GM23338 (cell line): Measurements from ENCODE around the gene UBN1. TPM values are rescaled to one million over a fixed set of nuclear protein-coding genes. Genes with fewer than 3 reads are reported as not detected.

ENCODE experiments used
- ATAC-seq: fragments of 200-7000 bp; cut with Tn5 transposase; 3 replicates; pipeline ENCODE4 v1.9.1; 2020
- DNase-seq: peaks from one replicate; pipeline ENCODE4 v3.0.0-alpha.2; 2015; ENCODE audit warnings: low spot score
- H2AFZ ChIP-seq: fragments of 200-600 bp; sonication (generic); 2 replicates; pipeline ENCODE4 v1.8.0; 2016; ENCODE audit warnings: antibody characterized with exemption, mild to moderate bottlenecking, moderate library complexity
- H3F3A ChIP-seq: fragments of 200-600 bp; sonication (generic); replicated peaks from 2 replicates; pipeline ENCODE4 v1.8.0; 2017; ENCODE audit warnings: antibody characterized with exemption, mixed run types, low read depth
- H3K27ac ChIP-seq: fragments of 200-600 bp; sonication (generic); 2 replicates; pipeline ENCODE4 v1.6.1; 2016; ENCODE audit warnings: low read depth
- H3K27me3 ChIP-seq: fragments of 200-600 bp; sonication (generic); 2 replicates; pipeline ENCODE4 v1.8.0; 2016; ENCODE audit warnings: mild to moderate bottlenecking, mixed run types, moderate library complexity; ENCODE audit not compliant: insufficient read depth
- H3K36me3 ChIP-seq: fragments of 200-600 bp; sonication (generic); 2 replicates; pipeline ENCODE4 v1.8.0; 2016; ENCODE audit warnings: mild to moderate bottlenecking; ENCODE audit not compliant: insufficient read depth
- H3K4me1 ChIP-seq: fragments of 200-600 bp; sonication (generic); 2 replicates; pipeline ENCODE4 v1.8.0; 2016; ENCODE audit warnings: mild to moderate bottlenecking, moderate library complexity; ENCODE audit not compliant: insufficient read depth
- H3K4me2 ChIP-seq: fragments of 200-600 bp; sonication (generic); 2 replicates; pipeline ENCODE4 v1.7.1; 2017; ENCODE audit warnings: mixed run types
- H3K4me3 ChIP-seq: fragments of 200-600 bp; sonication (generic); 2 replicates; pipeline ENCODE4 v1.6.1; 2016; ENCODE audit warnings: mixed run types
- H3K79me2 ChIP-seq: fragments of 200-600 bp; sonication (generic); replicated peaks from 2 replicates; pipeline ENCODE4 v1.8.0; 2017; ENCODE audit warnings: mild to moderate bottlenecking; ENCODE audit not compliant: insufficient read depth
- H3K9me2 ChIP-seq: fragments of 200-600 bp; sonication (generic); 2 replicates; pipeline ENCODE4 v1.8.0; 2017; ENCODE audit not compliant: insufficient read depth
- H4K20me1 ChIP-seq: fragments of 200-600 bp; sonication (generic); replicated peaks from 2 replicates; pipeline ENCODE4 v1.8.0; 2017; ENCODE audit warnings: mild to moderate bottlenecking; ENCODE audit not compliant: insufficient read depth
- H3K27ac Mint-ChIP-seq: 2 replicates; pipeline ENCODE4 v1.8.0; 2020; ENCODE audit warnings: inconsistent platforms, mild to moderate bottlenecking, moderate library complexity, mixed read lengths
- H3K27me3 Mint-ChIP-seq: 3 replicates; pipeline ENCODE4 v1.8.0; 2022; ENCODE audit warnings: low read depth, mild to moderate bottlenecking, moderate library complexity, mixed read lengths, inconsistent platforms; ENCODE audit not compliant: insufficient read depth, poor library complexity
- H3K36me3 Mint-ChIP-seq: 3 replicates; pipeline ENCODE4 v1.8.0; 2021; ENCODE audit warnings: low read depth, mild to moderate bottlenecking, inconsistent platforms, moderate library complexity, mixed read lengths
- H3K4me1 Mint-ChIP-seq: 3 replicates; pipeline ENCODE4 v1.8.0; 2020; ENCODE audit warnings: mild to moderate bottlenecking, inconsistent platforms, mixed read lengths
- H3K4me3 Mint-ChIP-seq: 3 replicates; pipeline ENCODE4 v1.8.0; 2021; ENCODE audit warnings: moderate library complexity, mild to moderate bottlenecking, inconsistent platforms, mixed read lengths
- H3K9me3 Mint-ChIP-seq: 3 replicates; pipeline ENCODE4 v1.8.0; 2020; ENCODE audit warnings: moderate library complexity, mild to moderate bottlenecking, inconsistent platforms, mixed read lengths
- CREB1 ChIP-seq: fragments of 250-450 bp; sonication (Bioruptor Pico); IDR thresholded peaks from 2 replicates; pipeline ENCODE4 v1.5.0; 2020; ENCODE audit warnings: low read depth, mild to moderate bottlenecking, moderate library complexity
- EZH2 ChIP-seq: fragments of 200-600 bp; sonication (generic); IDR thresholded peaks from one replicate; pipeline ENCODE4 v1.8.0; 2017; ENCODE audit warnings: antibody characterized with exemption, mild to moderate bottlenecking, low read depth; ENCODE audit not compliant: unreplicated experiment
- EZH2phosphoT487 ChIP-seq: fragments of 200-600 bp; sonication (generic); IDR thresholded peaks from one replicate; pipeline ENCODE4 v1.8.1; 2018; ENCODE audit warnings: antibody characterized with exemption; ENCODE audit not compliant: unreplicated experiment
- JUNB ChIP-seq: IDR thresholded peaks from one replicate; pipeline ENCODE4 v1.6.1; 2016; ENCODE audit warnings: antibody characterized with exemption; ENCODE audit not compliant: unreplicated experiment
- NANOG ChIP-seq: IDR thresholded peaks from 2 replicates; pipeline ENCODE4 v1.6.1; 2016; ENCODE audit warnings: antibody characterized with exemption, borderline replicate concordance
- POLR2AphosphoS5 ChIP-seq: IDR thresholded peaks from 2 replicates; pipeline ENCODE4 v1.6.1; 2016; ENCODE audit warnings: antibody characterized with exemption, low read depth
- STAT1 ChIP-seq: IDR thresholded peaks from one replicate; pipeline ENCODE4 v1.6.1; 2016; ENCODE audit warnings: antibody characterized with exemption; ENCODE audit not compliant: unreplicated experiment
- ZNF114 ChIP-seq: fragments of 250-450 bp; sonication (Bioruptor Pico); IDR thresholded peaks from 2 replicates; pipeline ENCODE4 v1.5.0; 2020; ENCODE audit warnings: mild to moderate bottlenecking, moderate library complexity
- ZNF331 ChIP-seq: fragments of 250-450 bp; sonication (Bioruptor Pico); IDR thresholded peaks from 2 replicates; pipeline ENCODE4 v1.5.0; 2020; ENCODE audit warnings: low read depth, mild to moderate bottlenecking, moderate library complexity
- polyA plus RNA-seq: library from polyadenylated mRNA; unstranded; fragments of >200 nt; fragmentation: Nextera tagmentation; extraction: Ambion mirVana; gene quantifications from 2 replicates; pipeline ENCODE4 v1.2.1, GENCODE V29; 2016
- total RNA-seq: library from RNA; depleted of rRNA; stranded (reverse); fragments of >200 nt; shearing (Covaris generic); gene quantifications from 2 replicates; pipeline ENCODE4 v1.2.3, GENCODE V29; 2014
- TF ChIP-seq, protein P1 (sequence below), 2 experiments: fragments of 200-600 bp in 1 of 2; sonication (generic) in 1 of 2; conservative IDR thresholded peaks; 2 replicates each; pipeline versions ENCODE4 v1.5.1 to v1.6.1; 2016 to 2017; ENCODE audit warnings: antibody characterized with exemption in 2 of 2, low read depth in 2 of 2, mild to moderate bottlenecking in 2 of 2, moderate library complexity in 1 of 2
- TF ChIP-seq, protein P2 (sequence below): IDR thresholded peaks from 2 replicates; pipeline ENCODE4 v1.6.1; 2016; ENCODE audit warnings: antibody characterized with exemption
- TF ChIP-seq, protein P3 (sequence below): IDR thresholded peaks from one replicate; pipeline ENCODE4 v1.6.1; 2018; ENCODE audit warnings: antibody characterized with exemption; ENCODE audit not compliant: unreplicated experiment
- TF ChIP-seq, protein P4 (sequence below): fragments of 250-450 bp; sonication (Bioruptor Pico); IDR thresholded peaks from 2 replicates; pipeline ENCODE4 v1.5.0; 2020; ENCODE audit warnings: mild to moderate bottlenecking, moderate library complexity

Gene UBN1
- total and polyA plus RNA-seq, 2 experiments from 2014 or later, result 18.3 to 46.8 TPM

DNA sequence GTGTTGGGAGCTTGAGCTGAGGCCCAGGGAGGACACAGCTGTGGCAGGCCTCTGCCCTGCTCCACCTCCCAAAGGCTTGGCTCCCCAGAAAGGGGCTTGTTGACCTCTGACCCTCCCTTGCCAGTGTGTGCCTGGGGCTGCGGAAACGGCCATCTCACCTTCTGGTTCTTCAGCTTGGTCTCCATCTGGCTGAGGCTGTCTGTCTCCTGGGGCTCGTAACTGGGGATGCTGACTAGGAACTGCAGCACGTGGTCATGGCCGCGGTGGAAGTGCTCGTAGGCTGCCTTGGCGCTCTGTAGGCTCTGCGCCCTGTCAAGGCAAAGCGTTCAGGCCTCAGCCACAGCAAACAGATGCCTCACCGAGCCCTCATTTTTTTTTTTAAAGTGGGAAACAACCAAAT is 42.7 kb downstream of the UBN1 start:
- Histone ChIP-seq H3F3A (0 out of 2 replicates have a peak, but pooled peaks cover 10% of the 10 kb centered on the region), H3K36me3 (peaks cover 19% of the 10 kb centered on the region), H3K27me3 (no peaks in the 10 kb centered on the region), H3K4me3 (no peak overlapping the region), H3K27ac (no peak overlapping the region), H4K20me1 (no peaks in the 10 kb centered on the region), H3K4me2 (no peak overlapping the region), H3K9me2 (no peaks in the 10 kb centered on the region), H2AFZ (no peak overlapping the region), H3K4me1 (no peaks in the 10 kb centered on the region), H3K79me2 (no peaks in the 10 kb centered on the region)
- H3K9me3 Mint-ChIP-seq, result no peaks in the 10 kb centered on the region; the same call in 2 of the 3 replicates
- H3K4me3 Mint-ChIP-seq, result no peak overlapping the region
- TF ChIP-seq EZH2phosphoT487 (no peak), ZNF114 (CRISPR knock-in tag) (no peak), JUNB (no peak), NANOG (no peak), EZH2 (no peak), STAT1 (no peak), ZNF331 (CRISPR knock-in tag) (no peak), POLR2AphosphoS5 (no peak), CREB1 (no peak)
- TF ChIP-seq, protein P1, sequence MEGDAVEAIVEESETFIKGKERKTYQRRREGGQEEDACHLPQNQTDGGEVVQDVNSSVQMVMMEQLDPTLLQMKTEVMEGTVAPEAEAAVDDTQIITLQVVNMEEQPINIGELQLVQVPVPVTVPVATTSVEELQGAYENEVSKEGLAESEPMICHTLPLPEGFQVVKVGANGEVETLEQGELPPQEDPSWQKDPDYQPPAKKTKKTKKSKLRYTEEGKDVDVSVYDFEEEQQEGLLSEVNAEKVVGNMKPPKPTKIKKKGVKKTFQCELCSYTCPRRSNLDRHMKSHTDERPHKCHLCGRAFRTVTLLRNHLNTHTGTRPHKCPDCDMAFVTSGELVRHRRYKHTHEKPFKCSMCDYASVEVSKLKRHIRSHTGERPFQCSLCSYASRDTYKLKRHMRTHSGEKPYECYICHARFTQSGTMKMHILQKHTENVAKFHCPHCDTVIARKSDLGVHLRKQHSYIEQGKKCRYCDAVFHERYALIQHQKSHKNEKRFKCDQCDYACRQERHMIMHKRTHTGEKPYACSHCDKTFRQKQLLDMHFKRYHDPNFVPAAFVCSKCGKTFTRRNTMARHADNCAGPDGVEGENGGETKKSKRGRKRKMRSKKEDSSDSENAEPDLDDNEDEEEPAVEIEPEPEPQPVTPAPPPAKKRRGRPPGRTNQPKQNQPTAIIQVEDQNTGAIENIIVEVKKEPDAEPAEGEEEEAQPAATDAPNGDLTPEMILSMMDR (conservative IDR thresholded peaks at IDR 0.05; ENCODE audit: low read depth in 2 of 2), result no peak
- TF ChIP-seq, protein P2, sequence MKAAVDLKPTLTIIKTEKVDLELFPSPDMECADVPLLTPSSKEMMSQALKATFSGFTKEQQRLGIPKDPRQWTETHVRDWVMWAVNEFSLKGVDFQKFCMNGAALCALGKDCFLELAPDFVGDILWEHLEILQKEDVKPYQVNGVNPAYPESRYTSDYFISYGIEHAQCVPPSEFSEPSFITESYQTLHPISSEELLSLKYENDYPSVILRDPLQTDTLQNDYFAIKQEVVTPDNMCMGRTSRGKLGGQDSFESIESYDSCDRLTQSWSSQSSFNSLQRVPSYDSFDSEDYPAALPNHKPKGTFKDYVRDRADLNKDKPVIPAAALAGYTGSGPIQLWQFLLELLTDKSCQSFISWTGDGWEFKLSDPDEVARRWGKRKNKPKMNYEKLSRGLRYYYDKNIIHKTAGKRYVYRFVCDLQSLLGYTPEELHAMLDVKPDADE, result no peak
- TF ChIP-seq, protein P3, sequence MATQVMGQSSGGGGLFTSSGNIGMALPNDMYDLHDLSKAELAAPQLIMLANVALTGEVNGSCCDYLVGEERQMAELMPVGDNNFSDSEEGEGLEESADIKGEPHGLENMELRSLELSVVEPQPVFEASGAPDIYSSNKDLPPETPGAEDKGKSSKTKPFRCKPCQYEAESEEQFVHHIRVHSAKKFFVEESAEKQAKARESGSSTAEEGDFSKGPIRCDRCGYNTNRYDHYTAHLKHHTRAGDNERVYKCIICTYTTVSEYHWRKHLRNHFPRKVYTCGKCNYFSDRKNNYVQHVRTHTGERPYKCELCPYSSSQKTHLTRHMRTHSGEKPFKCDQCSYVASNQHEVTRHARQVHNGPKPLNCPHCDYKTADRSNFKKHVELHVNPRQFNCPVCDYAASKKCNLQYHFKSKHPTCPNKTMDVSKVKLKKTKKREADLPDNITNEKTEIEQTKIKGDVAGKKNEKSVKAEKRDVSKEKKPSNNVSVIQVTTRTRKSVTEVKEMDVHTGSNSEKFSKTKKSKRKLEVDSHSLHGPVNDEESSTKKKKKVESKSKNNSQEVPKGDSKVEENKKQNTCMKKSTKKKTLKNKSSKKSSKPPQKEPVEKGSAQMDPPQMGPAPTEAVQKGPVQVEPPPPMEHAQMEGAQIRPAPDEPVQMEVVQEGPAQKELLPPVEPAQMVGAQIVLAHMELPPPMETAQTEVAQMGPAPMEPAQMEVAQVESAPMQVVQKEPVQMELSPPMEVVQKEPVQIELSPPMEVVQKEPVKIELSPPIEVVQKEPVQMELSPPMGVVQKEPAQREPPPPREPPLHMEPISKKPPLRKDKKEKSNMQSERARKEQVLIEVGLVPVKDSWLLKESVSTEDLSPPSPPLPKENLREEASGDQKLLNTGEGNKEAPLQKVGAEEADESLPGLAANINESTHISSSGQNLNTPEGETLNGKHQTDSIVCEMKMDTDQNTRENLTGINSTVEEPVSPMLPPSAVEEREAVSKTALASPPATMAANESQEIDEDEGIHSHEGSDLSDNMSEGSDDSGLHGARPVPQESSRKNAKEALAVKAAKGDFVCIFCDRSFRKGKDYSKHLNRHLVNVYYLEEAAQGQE, result no peak
- TF ChIP-seq, protein P4, sequence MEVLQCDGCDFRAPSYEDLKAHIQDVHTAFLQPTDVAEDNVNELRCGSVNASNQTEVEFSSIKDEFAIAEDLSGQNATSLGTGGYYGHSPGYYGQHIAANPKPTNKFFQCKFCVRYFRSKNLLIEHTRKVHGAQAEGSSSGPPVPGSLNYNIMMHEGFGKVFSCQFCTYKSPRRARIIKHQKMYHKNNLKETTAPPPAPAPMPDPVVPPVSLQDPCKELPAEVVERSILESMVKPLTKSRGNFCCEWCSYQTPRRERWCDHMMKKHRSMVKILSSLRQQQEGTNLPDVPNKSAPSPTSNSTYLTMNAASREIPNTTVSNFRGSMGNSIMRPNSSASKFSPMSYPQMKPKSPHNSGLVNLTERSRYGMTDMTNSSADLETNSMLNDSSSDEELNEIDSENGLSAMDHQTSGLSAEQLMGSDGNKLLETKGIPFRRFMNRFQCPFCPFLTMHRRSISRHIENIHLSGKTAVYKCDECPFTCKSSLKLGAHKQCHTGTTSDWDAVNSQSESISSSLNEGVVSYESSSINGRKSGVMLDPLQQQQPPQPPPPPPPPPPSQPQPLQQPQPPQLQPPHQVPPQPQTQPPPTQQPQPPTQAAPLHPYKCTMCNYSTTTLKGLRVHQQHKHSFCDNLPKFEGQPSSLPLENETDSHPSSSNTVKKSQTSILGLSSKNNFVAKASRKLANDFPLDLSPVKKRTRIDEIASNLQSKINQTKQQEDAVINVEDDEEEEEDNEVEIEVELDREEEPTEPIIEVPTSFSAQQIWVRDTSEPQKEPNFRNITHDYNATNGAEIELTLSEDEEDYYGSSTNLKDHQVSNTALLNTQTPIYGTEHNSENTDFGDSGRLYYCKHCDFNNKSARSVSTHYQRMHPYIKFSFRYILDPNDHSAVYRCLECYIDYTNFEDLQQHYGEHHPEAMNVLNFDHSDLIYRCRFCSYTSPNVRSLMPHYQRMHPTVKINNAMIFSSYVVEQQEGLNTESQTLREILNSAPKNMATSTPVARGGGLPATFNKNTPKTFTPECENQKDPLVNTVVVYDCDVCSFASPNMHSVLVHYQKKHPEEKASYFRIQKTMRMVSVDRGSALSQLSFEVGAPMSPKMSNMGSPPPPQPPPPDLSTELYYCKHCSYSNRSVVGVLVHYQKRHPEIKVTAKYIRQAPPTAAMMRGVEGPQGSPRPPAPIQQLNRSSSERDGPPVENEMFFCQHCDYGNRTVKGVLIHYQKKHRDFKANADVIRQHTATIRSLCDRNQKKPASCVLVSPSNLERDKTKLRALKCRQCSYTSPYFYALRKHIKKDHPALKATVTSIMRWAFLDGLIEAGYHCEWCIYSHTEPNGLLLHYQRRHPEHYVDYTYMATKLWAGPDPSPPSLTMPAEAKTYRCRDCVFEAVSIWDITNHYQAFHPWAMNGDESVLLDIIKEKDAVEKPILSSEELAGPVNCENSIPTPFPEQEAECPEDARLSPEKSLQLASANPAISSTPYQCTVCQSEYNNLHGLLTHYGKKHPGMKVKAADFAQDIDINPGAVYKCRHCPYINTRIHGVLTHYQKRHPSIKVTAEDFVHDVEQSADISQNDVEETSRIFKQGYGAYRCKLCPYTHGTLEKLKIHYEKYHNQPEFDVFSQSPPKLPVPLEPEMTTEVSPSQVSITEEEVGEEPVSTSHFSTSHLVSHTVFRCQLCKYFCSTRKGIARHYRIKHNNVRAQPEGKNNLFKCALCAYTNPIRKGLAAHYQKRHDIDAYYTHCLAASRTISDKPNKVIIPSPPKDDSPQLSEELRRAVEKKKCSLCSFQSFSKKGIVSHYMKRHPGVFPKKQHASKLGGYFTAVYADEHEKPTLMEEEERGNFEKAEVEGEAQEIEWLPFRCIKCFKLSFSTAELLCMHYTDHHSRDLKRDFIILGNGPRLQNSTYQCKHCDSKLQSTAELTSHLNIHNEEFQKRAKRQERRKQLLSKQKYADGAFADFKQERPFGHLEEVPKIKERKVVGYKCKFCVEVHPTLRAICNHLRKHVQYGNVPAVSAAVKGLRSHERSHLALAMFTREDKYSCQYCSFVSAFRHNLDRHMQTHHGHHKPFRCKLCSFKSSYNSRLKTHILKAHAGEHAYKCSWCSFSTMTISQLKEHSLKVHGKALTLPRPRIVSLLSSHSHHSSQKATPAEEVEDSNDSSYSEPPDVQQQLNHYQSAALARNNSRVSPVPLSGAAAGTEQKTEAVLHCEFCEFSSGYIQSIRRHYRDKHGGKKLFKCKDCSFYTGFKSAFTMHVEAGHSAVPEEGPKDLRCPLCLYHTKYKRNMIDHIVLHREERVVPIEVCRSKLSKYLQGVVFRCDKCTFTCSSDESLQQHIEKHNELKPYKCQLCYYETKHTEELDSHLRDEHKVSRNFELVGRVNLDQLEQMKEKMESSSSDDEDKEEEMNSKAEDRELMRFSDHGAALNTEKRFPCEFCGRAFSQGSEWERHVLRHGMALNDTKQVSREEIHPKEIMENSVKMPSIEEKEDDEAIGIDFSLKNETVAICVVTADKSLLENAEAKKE, result no peak
- no peak overlapping the region for H3K27ac Mint-ChIP-seq
- H3K4me1 Mint-ChIP-seq, result no peaks in the 10 kb centered on the region; the same call in 2 of the 3 replicates
- H3K36me3 Mint-ChIP-seq, result peaks cover 43% of the 10 kb centered on the region
- ATAC-seq (no peak), DNase-seq (no peak)
- H3K27me3 Mint-ChIP-seq, result peaks cover 8% of the 10 kb centered on the region
